ENCODE data around the gene THAP7.
"Not testable (repeated sequence)": the region's sequence is repeated elsewhere in the genome, so short reads cannot be mapped to it uniquely, and the experiment has no call there.

THAP7 gene

DNA sequence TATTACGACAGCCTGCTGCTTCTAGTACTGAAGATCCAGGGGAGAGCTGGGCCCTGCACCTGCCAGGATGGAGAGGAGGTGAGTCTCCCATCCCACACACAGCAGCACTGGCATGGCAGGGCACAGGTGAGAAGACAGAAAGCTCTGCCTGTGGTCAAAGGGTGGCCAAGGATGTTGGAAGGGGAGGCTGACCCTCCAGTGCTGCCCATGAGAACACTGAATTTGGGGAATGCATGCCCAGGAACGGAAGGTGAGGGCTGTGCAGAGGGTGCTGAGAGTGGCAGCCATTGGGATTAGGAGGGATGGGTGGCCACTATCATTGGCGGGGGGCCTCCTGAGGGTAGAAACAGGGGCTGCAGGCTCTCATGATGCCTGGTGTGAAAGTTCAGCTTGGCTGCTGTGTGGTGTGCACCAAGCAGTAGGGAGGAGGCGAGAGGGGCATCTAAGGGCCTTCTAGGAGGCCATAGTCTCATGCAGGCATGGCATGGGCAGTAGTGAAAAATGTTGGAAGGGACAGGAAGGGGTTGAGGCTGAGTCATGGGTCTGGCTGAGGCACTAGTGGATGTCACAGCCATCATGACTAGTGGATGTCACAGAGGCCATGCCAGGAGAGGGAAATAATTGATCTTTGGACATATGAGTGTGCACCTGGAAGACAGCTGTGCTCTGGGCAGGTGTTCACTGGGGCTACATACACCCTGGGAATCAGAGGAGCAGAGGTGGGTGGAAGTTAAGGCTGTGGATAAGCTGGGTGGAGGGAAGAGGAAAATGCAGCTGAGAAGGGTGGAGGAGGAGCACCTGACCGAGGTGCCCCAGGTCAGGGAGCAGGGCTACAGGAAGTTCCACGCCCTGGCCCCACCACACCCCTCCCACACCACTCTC is 41.3 kb upstream of the THAP7 start:
- no peaks in the 10 kb centered on the region for H3K9me3 ChIP-seq (ENCODE audit: control insufficient read depth in 1 of 2, low read length in 2 of 2)
- H3K36me3 ChIP-seq (ENCODE audit: control insufficient read depth in 1 of 2, insufficient read depth in 2 of 2, low read length in 2 of 2), result no peaks in the 10 kb centered on the region
- H3K9ac ChIP-seq (ENCODE audit: low read depth in 1 of 2, low read length in 2 of 2), result no peak overlapping the region
- peak overlapping the region in 1 of 2 donors; percentile 9 for H3K4me3 ChIP-seq (ENCODE audit: low read depth in 1 of 2, low read length in 2 of 2)
- H3K4me1 ChIP-seq (ENCODE audit: control insufficient read depth in 1 of 2, insufficient read depth in 2 of 2, low read length in 2 of 2), result peaks cover 24 to 25% of the 10 kb centered on the region in 2 donors
- H3K27me3 ChIP-seq (ENCODE audit: control insufficient read depth in 1 of 2, insufficient read depth in 2 of 2, low read length in 2 of 2), result no peaks in the 10 kb centered on the region
- no peak overlapping the region for H3K27ac ChIP-seq (ENCODE audit: low read depth, low read length)

DNA sequence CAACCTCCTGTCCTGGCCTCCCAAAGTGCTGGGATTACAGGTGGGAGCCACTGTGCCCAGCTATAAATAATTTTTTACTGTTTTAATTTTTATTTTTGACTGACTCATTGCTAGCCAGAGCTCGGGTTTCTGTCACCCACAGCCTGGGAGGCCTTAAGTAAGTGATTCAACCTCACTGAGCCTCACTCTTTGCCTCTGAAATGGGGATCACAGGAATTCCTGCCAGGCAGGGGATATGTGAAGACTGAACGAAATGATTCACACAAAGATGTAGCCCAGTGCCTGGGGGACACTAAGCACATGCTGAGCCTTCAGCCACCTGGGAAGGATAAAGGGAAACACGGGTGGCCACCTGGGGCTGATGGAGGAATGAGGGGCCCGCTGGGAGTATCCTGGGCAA is 40.0 kb upstream of the THAP7 start:
- H3K27me3 ChIP-seq (ENCODE audit: control insufficient read depth in 1 of 2, insufficient read depth in 2 of 2, low read length in 2 of 2), result no peaks in the 10 kb centered on the region
- peaks cover 24 to 25% of the 10 kb centered on the region in 2 donors for H3K4me1 ChIP-seq (ENCODE audit: control insufficient read depth in 1 of 2, insufficient read depth in 2 of 2, low read length in 2 of 2)
- no peak overlapping the region for H3K4me3 ChIP-seq (ENCODE audit: low read depth in 1 of 2, low read length in 2 of 2)
- no peaks in the 10 kb centered on the region for H3K9me3 ChIP-seq (ENCODE audit: control insufficient read depth in 1 of 2, low read length in 2 of 2)
- H3K27ac ChIP-seq (ENCODE audit: low read depth, low read length), result no peak overlapping the region
- H3K36me3 ChIP-seq (ENCODE audit: control insufficient read depth in 1 of 2, insufficient read depth in 2 of 2, low read length in 2 of 2), result no peaks in the 10 kb centered on the region
- no peak overlapping the region for H3K9ac ChIP-seq (ENCODE audit: low read depth in 1 of 2, low read length in 2 of 2)

DNA sequence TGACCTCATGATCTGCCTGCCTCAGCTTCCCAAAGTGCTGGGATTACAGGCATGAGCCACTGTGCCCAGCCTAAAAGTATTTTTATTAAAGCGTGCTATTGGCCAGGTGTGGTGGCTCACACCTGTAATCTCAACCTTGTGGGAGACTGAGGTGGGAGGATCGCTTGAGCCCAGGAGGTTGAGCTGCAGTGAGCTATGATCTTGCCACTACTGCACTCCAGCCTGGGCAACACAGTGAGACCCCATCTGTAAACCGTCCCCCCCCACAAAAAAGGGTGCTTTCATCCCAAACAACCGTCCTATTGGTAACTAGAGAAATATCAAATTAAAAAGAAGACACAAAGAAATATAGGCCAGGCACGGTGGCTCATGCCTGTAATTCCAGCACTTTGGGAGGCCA is 37.2 kb upstream of the THAP7 start:
- not testable (repeated sequence) for H3K36me3 ChIP-seq (ENCODE audit: control insufficient read depth in 1 of 2, insufficient read depth in 2 of 2, low read length in 2 of 2); H3K4me3 ChIP-seq (ENCODE audit: low read depth in 1 of 2, low read length in 2 of 2); H3K9me3 ChIP-seq (ENCODE audit: control insufficient read depth in 1 of 2, low read length in 2 of 2); H3K27me3 ChIP-seq (ENCODE audit: control insufficient read depth in 1 of 2, insufficient read depth in 2 of 2, low read length in 2 of 2); H3K9ac ChIP-seq (ENCODE audit: low read depth in 1 of 2, low read length in 2 of 2); H3K27ac ChIP-seq (ENCODE audit: low read depth, low read length)
- H3K4me1 ChIP-seq (ENCODE audit: control insufficient read depth in 1 of 2, insufficient read depth in 2 of 2, low read length in 2 of 2), result peaks cover 12 to 14% of the 10 kb centered on the region in 2 donors

DNA sequence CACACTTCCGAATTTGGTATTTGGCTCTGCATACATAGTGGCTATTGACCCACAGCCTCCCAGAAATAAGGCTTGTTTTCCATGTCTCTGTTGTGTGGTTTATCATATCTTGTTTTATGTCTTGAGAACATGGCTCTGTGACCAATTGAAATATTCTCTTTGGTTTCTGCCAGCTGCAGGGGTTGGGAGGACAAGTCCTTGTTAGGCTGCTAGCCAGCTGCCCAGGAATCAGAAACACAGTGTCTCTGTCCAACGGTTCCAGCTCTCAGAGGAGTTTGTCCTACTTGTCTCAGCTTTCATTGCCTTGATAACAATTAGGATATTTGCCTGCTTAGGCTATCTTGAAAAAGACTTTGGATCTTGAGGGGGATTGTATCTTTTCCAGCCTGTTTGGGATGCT is 36.5 kb upstream of the THAP7 start:
- Histone ChIP-seq H3K27ac (ENCODE audit: low read depth, low read length) (no peak overlapping the region), H3K9ac (ENCODE audit: low read depth in 1 of 2, low read length in 2 of 2) (no peak overlapping the region), H3K36me3 (ENCODE audit: control insufficient read depth in 1 of 2, insufficient read depth in 2 of 2, low read length in 2 of 2) (no peaks in the 10 kb centered on the region), H3K4me3 (ENCODE audit: low read depth in 1 of 2, low read length in 2 of 2) (no peak overlapping the region), H3K9me3 (ENCODE audit: control insufficient read depth in 1 of 2, low read length in 2 of 2) (no peaks in the 10 kb centered on the region), H3K27me3 (ENCODE audit: control insufficient read depth in 1 of 2, insufficient read depth in 2 of 2, low read length in 2 of 2) (no peaks in the 10 kb centered on the region), H3K4me1 (ENCODE audit: control insufficient read depth in 1 of 2, insufficient read depth in 2 of 2, low read length in 2 of 2) (peaks cover 6 to 7% of the 10 kb centered on the region in 2 donors)

DNA sequence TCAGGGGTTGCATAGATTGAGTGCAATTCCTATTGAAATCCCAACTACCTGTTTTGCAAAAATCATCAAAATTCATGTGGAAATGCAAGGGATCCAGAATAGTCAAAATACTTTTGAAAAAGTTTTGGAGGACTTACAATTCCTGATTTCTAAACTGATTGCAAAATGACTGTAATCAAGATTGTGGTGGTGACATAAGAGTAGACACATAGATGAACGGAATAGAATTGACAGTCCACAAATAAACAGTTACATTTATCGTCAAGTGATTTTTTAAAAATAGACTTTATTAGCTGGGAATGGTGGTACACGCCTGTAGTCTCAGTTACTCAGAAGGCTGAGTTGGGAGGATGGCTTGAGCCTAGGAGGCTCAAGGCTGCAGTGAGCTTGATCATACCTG is 33.1 kb upstream of the THAP7 start:
- Histone ChIP-seq H3K4me1 (ENCODE audit: control insufficient read depth in 1 of 2, insufficient read depth in 2 of 2, low read length in 2 of 2) (peaks cover 0 to 10% of the 10 kb centered on the region in 2 donors), H3K27ac (ENCODE audit: low read depth, low read length) (no peak overlapping the region), H3K27me3 (ENCODE audit: control insufficient read depth in 1 of 2, insufficient read depth in 2 of 2, low read length in 2 of 2) (peaks cover 0 to 9% of the 10 kb centered on the region in 2 donors), H3K9ac (ENCODE audit: low read depth in 1 of 2, low read length in 2 of 2) (no peak overlapping the region), H3K36me3 (ENCODE audit: control insufficient read depth in 1 of 2, insufficient read depth in 2 of 2, low read length in 2 of 2) (no peaks in the 10 kb centered on the region), H3K4me3 (ENCODE audit: low read depth in 1 of 2, low read length in 2 of 2) (no peak overlapping the region), H3K9me3 (ENCODE audit: control insufficient read depth in 1 of 2, low read length in 2 of 2) (no peaks in the 10 kb centered on the region)

DNA sequence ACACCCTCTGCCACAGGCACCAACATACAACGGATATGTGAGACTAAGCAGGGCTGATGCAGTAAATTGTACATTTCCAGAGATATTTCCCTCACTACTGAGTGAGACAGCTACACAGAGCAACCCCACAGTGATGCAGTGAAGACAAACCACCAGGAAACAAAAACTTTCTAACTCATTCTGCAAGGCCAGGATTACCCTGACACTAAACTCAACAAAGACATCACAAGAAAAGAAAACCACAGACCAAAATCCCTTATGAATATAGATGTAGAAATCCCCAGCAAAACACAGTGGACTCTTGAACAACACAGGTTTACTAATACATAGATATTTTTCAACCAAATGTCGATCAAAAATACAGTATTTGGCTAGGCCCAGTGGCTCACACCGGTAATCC is 32.0 kb upstream of the THAP7 start:
- peaks cover 0 to 14% of the 10 kb centered on the region in 2 donors for H3K27me3 ChIP-seq (ENCODE audit: control insufficient read depth in 1 of 2, insufficient read depth in 2 of 2, low read length in 2 of 2)

DNA sequence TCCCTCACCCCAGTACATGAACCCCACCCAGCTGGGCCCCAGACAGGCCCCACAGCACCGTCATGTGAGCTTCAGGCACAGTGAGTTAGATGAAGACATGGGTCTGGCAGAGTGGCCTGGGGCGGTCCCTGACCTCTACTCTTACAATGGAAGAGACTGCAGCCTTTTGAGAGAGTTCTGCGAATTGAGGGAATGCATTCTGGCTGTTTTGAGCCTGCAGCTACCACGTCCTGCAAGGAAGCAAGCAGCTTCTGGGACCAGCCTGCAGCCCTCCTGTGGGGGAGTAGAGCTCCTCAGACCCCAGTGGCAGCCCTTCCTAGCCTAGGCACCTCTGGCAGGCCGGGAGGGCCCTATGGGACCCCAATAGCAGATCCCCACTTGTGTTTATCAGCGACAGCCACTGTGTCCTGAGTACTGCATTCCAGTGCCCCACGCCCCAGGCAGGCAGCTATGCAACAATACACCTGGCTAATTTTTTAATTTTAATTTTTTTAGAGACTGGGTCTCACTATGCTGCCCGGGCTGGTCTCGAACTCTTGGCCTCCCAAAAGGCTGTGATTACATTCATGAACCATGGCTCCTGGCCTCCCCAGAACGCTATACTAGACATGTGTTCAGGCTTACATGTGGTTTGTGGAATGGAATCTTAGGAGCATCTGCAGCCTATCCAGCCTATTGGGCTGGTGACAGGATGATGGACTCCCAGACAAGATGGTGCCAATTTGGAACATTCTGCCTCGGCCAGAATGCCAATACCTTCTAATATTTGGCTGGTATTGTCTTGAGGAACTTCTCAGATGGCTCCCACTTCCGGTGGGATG is 31.2 kb upstream of the THAP7 start:
- Histone ChIP-seq H3K27me3 (ENCODE audit: control insufficient read depth in 1 of 2, insufficient read depth in 2 of 2, low read length in 2 of 2) (peaks cover 0 to 14% of the 10 kb centered on the region in 2 donors), H3K9me3 (ENCODE audit: control insufficient read depth in 1 of 2, low read length in 2 of 2) (no peaks in the 10 kb centered on the region), H3K9ac (ENCODE audit: low read depth in 1 of 2, low read length in 2 of 2) (no peak overlapping the region), H3K4me1 (ENCODE audit: control insufficient read depth in 1 of 2, insufficient read depth in 2 of 2, low read length in 2 of 2) (peaks cover 0 to 10% of the 10 kb centered on the region in 2 donors), H3K36me3 (ENCODE audit: control insufficient read depth in 1 of 2, insufficient read depth in 2 of 2, low read length in 2 of 2) (no peaks in the 10 kb centered on the region), H3K4me3 (ENCODE audit: low read depth in 1 of 2, low read length in 2 of 2) (peak overlapping the region in 1 of 2 donors; percentile 54), H3K27ac (ENCODE audit: low read depth, low read length) (no peak overlapping the region)

More for the DNA sequence above, 32.0 kb upstream of the THAP7 start:
- Histone ChIP-seq H3K36me3 (ENCODE audit: control insufficient read depth in 1 of 2, insufficient read depth in 2 of 2, low read length in 2 of 2) (no peaks in the 10 kb centered on the region), H3K4me3 (ENCODE audit: low read depth in 1 of 2, low read length in 2 of 2) (no peak overlapping the region), H3K27ac (ENCODE audit: low read depth, low read length) (no peak overlapping the region), H3K9ac (ENCODE audit: low read depth in 1 of 2, low read length in 2 of 2) (no peak overlapping the region), H3K9me3 (ENCODE audit: control insufficient read depth in 1 of 2, low read length in 2 of 2) (no peaks in the 10 kb centered on the region), H3K4me1 (ENCODE audit: control insufficient read depth in 1 of 2, insufficient read depth in 2 of 2, low read length in 2 of 2) (peaks cover 0 to 10% of the 10 kb centered on the region in 2 donors)

DNA sequence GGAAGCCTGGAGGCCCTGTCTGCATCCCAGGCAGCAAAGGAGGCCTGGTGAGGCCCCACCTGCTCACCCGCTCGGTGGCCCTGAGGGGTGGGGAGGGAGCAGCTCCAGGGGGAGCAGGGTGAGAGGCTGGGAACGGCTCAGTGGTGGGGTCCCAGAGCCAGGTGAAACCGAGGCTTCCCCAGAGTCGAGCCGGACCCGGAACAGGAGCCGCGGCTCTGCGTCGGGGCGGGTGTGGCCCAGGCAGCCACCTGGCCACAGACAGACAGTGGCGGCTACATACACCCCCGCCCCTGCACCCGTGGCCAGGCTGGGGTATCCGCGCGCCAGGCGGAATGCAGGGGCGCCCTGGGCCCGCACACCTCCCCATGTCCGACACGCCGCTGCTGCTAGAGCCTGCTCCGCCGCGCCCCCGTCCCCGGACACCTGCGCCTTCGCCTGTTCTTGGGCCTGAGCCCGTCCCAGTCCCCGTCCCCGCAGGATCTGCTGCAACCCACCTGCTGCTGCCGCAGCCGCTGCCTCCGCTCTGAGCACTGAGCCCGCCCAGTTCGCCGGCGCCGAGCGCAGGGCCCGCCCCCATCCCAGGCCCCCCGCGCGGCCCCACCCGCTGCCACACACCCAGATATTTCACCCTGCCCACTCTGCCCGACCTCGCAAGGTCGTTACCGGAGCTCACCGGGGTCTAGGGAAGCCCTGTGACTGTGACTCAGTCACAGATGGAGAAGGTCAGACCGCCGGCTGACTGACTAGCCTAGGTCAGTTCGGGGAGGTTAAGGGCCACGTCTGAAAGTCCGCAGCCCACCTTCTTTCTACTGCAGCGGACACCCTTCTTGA is 30.3 kb upstream of the THAP7 start, which contains the start of gene SLC7A4:
TSS of gene SLC7A4 (minus strand) at position 525 of the 831 bp plus-strand sequence. CDS start 749 bp downstream, outside the sequence.
- H3K36me3 ChIP-seq (ENCODE audit: control insufficient read depth in 1 of 2, insufficient read depth in 2 of 2, low read length in 2 of 2), result no peaks in the 10 kb centered on the region
- H3K9ac ChIP-seq (ENCODE audit: low read depth in 1 of 2, low read length in 2 of 2), result no peak within 1 kb of the TSS
- peaks cover 0 to 14% of the 10 kb centered on the region in 2 donors for H3K27me3 ChIP-seq (ENCODE audit: control insufficient read depth in 1 of 2, insufficient read depth in 2 of 2, low read length in 2 of 2)
- no peaks in the 10 kb centered on the region for H3K9me3 ChIP-seq (ENCODE audit: control insufficient read depth in 1 of 2, low read length in 2 of 2)
- peak within 1 kb of the TSS; percentile 42 to 54 for H3K4me3 ChIP-seq (ENCODE audit: low read depth in 1 of 2, low read length in 2 of 2)
- peaks cover 0 to 10% of the 10 kb centered on the region in 2 donors for H3K4me1 ChIP-seq (ENCODE audit: control insufficient read depth in 1 of 2, insufficient read depth in 2 of 2, low read length in 2 of 2)
- H3K27ac ChIP-seq (ENCODE audit: low read depth, low read length), result no peak within 1 kb of the TSS

DNA sequence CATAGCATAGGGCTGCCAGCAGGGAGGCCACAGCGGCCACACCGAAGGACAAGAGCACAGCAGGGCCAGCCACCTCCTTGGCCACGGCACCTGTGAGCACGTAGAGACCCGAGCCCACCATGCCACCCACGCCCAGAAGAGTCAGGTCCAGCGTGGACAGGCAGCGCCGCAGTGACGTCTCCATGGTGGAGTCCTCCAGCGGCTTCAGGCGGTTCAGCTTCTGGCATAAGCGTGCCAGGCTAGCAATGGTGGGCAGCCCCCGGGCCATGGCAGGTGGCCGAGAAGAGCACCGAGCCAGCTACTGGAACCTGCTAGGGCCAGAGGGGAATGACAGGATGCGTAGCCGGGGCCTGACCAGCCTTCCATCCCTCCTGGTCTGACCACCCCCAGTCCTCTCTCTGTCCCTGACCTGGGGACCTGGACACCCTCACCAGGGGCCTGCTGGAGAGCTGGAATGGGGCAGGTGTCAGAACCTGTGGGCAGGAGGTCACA is 29.7 kb upstream of the THAP7 start:
- Histone ChIP-seq H3K4me1 (ENCODE audit: control insufficient read depth in 1 of 2, insufficient read depth in 2 of 2, low read length in 2 of 2) (peaks cover 0 to 10% of the 10 kb centered on the region in 2 donors), H3K9ac (ENCODE audit: low read depth in 1 of 2, low read length in 2 of 2) (no peak overlapping the region), H3K27me3 (ENCODE audit: control insufficient read depth in 1 of 2, insufficient read depth in 2 of 2, low read length in 2 of 2) (peaks cover 0 to 14% of the 10 kb centered on the region in 2 donors), H3K36me3 (ENCODE audit: control insufficient read depth in 1 of 2, insufficient read depth in 2 of 2, low read length in 2 of 2) (no peaks in the 10 kb centered on the region), H3K4me3 (ENCODE audit: low read depth in 1 of 2, low read length in 2 of 2) (peak overlapping the region; percentile 42 to 54), H3K9me3 (ENCODE audit: control insufficient read depth in 1 of 2, low read length in 2 of 2) (no peaks in the 10 kb centered on the region), H3K27ac (ENCODE audit: low read depth, low read length) (no peak overlapping the region)
